ENCODE measurements around the gene CSPG4. TPM values are rescaled to one million over a fixed set of nuclear protein-coding genes. Genes with fewer than 3 reads are reported as not detected.

The CSPG4 gene
- total and polyA plus RNA-seq, 9 donors = 56.6 to 110 (median 85.1) TPM

DNA sequence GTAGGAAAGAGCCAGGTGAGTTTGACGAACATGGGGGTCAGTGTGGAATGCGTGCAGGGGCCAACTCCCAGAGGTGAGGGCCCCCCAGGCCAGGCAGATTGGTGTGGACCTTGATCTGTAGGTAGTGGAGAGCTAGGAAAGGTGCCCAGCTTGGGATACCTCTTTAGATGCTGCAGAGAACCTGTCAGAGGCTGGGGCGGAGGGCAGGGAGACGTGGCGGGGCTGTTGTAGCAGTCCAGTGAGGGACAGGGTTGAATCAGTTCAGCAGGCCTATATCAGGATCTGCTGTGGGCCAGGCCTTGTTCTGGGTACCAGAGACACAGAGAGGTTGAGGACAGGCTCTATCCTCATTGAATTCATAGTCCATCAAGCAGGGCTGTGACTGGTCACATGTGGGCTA lies 56.3 kb downstream of the CSPG4 start:
- Histone ChIP-seq H3K4me3 (ENCODE audit: low read length) (no peak overlapping the region), H3K27ac (ENCODE audit: low read length) (no peak overlapping the region), H3K4me1 (ENCODE audit: control insufficient read depth, insufficient read depth, low read length) (peaks cover 52% of the 10 kb centered on the region), H3K36me3 (ENCODE audit: control insufficient read depth, insufficient read depth, low read length) (peaks cover 69% of the 10 kb centered on the region), H3K9me3 (replicated peaks; ENCODE audit: control insufficient read depth, low read depth, low read length) (no peaks in the 10 kb centered on the region), H3K27me3 (ENCODE audit: control insufficient read depth, insufficient read depth, low read length) (no peaks in the 10 kb centered on the region)
- no peak for DNase-seq
- 98% methylated on average over 5 of the region's 5 CpGs for WGBS (ENCODE audit: insufficient coverage)

DNA sequence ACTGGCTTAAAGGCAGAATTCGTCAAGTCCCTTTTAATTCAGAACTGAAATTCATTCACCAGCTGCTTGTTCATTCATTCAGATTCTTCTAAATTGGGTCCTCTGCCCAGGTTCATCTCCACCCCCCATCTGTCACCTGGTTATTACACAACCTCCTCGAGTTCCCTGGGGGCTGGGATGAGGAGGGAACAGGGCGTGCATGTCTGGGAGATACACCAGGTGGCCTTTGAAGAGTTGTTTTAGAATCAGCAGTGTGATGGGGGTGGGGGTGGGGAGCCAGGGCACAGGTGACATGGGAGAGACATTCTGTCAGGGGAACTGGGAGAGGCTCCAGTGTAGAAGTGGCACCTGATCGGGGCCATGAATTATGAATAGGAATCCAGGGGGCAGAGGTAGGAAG lies 56.7 kb downstream of the CSPG4 start:
- no peak overlapping the region for H3K4me3 ChIP-seq (ENCODE audit: low read length)
- H3K36me3 ChIP-seq (ENCODE audit: control insufficient read depth, insufficient read depth, low read length) = peaks cover 73% of the 10 kb centered on the region
- H3K9me3 ChIP-seq (replicated peaks; ENCODE audit: control insufficient read depth, low read depth, low read length) = no peaks in the 10 kb centered on the region
- 51% methylated on average over 3 of the region's 4 CpGs for WGBS (ENCODE audit: insufficient coverage)
- H3K4me1 ChIP-seq (ENCODE audit: control insufficient read depth, insufficient read depth, low read length) = peaks cover 52% of the 10 kb centered on the region
- H3K27ac ChIP-seq (ENCODE audit: low read length) = no peak overlapping the region
- no peaks in the 10 kb centered on the region for H3K27me3 ChIP-seq (ENCODE audit: control insufficient read depth, insufficient read depth, low read length)
- no peak for DNase-seq

DNA sequence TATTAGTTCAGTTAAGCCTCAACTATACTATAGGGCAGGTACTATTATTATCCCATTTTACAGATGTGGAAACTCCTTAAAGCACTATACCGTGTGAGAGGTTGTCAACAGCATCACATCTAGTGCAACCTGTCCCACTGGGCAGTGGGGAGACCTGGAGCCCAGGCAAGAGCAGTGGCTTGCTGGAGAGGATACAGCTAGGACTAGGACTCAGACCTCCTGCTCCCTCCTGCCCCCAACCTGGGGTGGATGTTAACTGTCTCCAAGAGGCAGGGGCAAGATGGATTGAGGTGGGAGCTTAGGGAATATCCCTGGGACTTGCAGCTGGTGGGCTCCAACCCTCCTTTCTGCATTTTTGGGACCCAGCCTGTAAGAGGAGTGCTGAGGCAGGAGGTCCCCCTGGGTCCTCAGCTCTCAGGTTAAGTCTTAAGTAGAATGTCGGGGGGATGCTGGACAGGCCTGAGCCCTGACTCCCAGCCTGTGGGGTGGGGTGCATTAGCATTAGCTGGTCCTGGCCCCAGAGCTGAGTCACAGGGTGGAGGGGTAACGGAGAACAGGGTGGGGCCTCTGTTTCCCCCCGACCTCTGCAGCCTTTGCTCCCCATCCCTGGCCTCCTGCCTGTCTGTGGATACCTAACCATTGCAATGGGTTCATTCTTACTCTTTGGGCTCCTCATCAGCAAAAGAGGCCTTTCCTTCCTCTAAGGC lies 58.3 kb downstream of the CSPG4 start:
- peaks cover 79% of the 10 kb centered on the region for H3K36me3 ChIP-seq (ENCODE audit: control insufficient read depth, insufficient read depth, low read length)
- no peaks in the 10 kb centered on the region for H3K27me3 ChIP-seq (ENCODE audit: control insufficient read depth, insufficient read depth, low read length)
- H3K9me3 ChIP-seq (replicated peaks; ENCODE audit: control insufficient read depth, low read depth, low read length) = no peaks in the 10 kb centered on the region
- DNase-seq = no peak
- H3K27ac ChIP-seq (ENCODE audit: low read length) = no peak overlapping the region
- peaks cover 52% of the 10 kb centered on the region for H3K4me1 ChIP-seq (ENCODE audit: control insufficient read depth, insufficient read depth, low read length)
- 62% methylated on average over 1 of the region's 4 CpGs for WGBS (ENCODE audit: insufficient coverage)
- H3K4me3 ChIP-seq (ENCODE audit: low read length) = no peak overlapping the region

DNA sequence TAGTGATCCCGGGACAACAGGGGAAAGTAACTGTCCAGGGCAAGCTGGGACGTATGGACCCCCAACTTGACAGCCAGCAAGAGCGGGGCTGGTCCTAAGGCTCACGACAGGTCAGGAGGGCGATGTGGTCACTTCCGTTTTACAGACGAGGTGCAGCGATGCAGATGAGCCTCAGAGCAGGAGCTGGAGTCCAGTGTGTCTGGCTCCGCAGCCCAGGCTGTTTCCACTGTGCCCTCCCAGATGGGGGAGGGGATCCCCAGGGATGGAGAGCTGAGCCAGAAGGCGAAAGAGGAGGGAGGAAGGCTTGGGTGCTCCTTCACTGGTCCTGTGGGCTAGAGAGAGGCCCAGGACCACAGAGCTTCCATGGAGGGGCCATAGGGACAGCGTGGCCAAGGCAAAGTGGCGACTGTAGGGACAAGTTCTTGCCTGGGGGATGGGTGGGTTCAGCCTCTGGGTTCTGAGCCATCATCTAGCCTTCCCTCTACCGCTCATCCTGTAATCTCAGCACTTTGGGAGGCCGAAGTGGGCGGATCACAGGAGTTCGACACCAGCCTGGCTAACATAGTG lies 59.2 kb downstream of the CSPG4 start:
- Histone ChIP-seq H3K9me3 (replicated peaks; ENCODE audit: control insufficient read depth, low read depth, low read length) (no peaks in the 10 kb centered on the region), H3K4me3 (ENCODE audit: low read length) (no peak overlapping the region), H3K27me3 (ENCODE audit: control insufficient read depth, insufficient read depth, low read length) (no peaks in the 10 kb centered on the region), H3K27ac (ENCODE audit: low read length) (no peak overlapping the region), H3K36me3 (ENCODE audit: control insufficient read depth, insufficient read depth, low read length) (peaks cover 79% of the 10 kb centered on the region), H3K4me1 (ENCODE audit: control insufficient read depth, insufficient read depth, low read length) (peaks cover 57% of the 10 kb centered on the region)
- no peak for DNase-seq
- WGBS (ENCODE audit: insufficient coverage) = 59% methylated on average over 10 of the region's 16 CpGs

DNA sequence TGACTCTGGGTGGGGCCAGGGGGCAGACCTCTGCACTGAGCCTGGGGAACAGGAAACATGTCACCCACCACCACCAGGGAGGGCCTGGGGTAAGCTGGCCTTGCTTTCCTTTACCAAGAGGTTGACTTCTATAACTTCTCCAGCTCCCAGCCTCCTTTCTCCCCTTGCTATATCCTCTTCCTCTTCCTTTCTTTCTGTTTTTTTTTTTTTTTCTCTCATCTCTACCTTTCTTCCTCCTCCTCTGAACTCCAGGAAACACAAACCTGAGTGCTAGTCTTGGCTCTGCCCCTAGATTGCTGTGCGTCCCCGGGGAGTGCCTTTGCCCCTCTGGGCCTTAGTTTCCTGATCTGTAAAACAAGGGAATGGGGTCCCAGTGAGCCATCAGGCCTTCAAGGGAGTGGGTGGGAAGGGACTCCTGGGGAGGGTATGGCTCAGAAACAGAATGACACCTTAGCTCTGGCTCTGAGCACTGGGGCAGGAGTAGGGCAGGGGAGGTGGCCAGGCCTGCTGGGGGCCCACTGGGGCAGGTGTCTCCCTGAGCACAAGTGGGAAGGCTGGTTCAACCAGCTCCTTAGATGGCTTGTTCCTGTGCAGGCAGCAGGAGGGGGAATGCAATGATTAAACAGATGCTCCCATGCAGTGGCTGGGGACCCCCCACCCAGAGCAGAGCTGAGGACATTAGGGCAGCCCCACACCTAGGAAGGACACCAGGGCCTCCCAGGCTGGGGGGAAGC lies 60.7 kb downstream of the CSPG4 start:
- Histone ChIP-seq H3K36me3 (ENCODE audit: control insufficient read depth, insufficient read depth, low read length) (peaks cover 64% of the 10 kb centered on the region), H3K27ac (ENCODE audit: low read length) (no peak overlapping the region)
- no peak for DNase-seq

DNA sequence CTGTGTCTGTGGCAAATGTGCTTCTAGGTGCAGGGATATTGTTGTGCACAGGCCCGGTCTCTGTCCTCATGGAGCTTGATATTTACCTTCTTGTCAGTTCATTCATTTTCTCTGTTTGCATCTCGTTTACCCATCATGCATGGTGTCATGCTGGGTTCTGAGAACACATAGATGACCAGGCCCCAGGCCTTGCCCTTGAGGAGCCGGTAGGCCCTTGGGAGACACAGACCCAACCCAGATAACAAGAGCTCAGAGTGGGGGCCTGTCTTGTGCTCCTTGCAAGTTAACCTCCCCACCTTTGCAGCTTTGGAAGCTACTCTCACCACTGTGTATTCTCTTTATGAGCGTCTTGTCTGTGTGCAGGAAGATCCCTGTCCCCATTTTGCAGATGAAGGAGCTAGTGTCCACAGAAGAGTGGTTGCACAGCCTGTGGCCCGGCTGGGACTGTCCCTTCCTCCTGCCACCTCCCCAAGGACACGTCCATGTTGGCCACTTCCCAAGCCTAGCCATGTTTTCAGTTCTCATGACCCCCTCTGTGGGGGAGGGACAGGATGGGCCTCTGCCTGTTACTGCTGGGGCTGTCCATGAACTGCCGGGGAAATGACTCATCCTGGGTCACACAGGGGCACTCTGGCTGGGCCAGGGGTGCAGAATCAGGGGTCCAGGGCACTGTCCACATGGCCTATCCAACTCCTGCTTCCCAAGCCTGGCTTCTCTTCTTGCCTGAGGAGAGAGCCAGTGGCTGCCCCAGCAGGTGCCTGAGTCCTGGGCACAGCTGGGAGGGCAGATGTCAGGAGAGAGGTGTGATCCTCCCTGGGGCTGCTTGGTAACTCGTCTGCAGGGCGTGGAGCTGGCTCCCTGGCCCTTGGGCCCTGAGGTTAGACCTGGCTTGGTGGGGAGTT lies 61.5 kb downstream of the CSPG4 start:
- no peaks in the 10 kb centered on the region for H3K9me3 ChIP-seq (replicated peaks; ENCODE audit: control insufficient read depth, low read depth, low read length)
- H3K4me3 ChIP-seq (ENCODE audit: low read length) = peak overlapping the region; percentile 11
- H3K36me3 ChIP-seq (ENCODE audit: control insufficient read depth, insufficient read depth, low read length) = peaks cover 59% of the 10 kb centered on the region
- H3K27me3 ChIP-seq (ENCODE audit: control insufficient read depth, insufficient read depth, low read length) = no peaks in the 10 kb centered on the region
- H3K4me1 ChIP-seq (ENCODE audit: control insufficient read depth, insufficient read depth, low read length) = peaks cover 67% of the 10 kb centered on the region
- 20% methylated on average over 3 of the region's 9 CpGs for WGBS (ENCODE audit: insufficient coverage)
- DNase-seq = peak; percentile 51
- no peak overlapping the region for H3K27ac ChIP-seq (ENCODE audit: low read length)

More for the DNA sequence above, 60.7 kb downstream of the CSPG4 start:
- H3K27me3 ChIP-seq (ENCODE audit: control insufficient read depth, insufficient read depth, low read length) = no peaks in the 10 kb centered on the region
- WGBS (ENCODE audit: insufficient coverage) = 20% methylated on average over 1 of the region's 2 CpGs
- peak overlapping the region; percentile 11 for H3K4me3 ChIP-seq (ENCODE audit: low read length)
- H3K9me3 ChIP-seq (replicated peaks; ENCODE audit: control insufficient read depth, low read depth, low read length) = no peaks in the 10 kb centered on the region
- peaks cover 59% of the 10 kb centered on the region for H3K4me1 ChIP-seq (ENCODE audit: control insufficient read depth, insufficient read depth, low read length)

DNA sequence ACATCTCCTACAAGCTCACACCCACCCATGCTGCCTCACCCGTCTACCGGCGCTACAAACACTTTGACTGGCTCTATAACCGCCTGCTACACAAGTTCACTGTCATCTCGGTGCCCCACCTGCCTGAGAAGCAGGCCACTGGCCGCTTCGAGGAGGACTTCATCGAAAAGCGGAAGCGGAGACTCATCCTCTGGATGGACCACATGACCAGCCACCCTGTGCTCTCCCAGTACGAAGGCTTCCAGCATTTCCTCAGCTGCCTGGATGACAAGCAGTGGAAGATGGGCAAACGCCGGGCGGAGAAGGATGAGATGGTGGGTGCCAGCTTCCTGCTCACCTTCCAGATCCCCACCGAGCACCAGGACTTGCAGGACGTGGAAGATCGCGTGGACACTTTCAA lies 62.8 kb downstream of the CSPG4 start:
- no peak overlapping the region for H3K27ac ChIP-seq (ENCODE audit: low read length)
- no peaks in the 10 kb centered on the region for H3K9me3 ChIP-seq (replicated peaks; ENCODE audit: control insufficient read depth, low read depth, low read length)
- H3K27me3 ChIP-seq (ENCODE audit: control insufficient read depth, insufficient read depth, low read length) = no peaks in the 10 kb centered on the region
- 95% methylated on average over 10 of the region's 18 CpGs for WGBS (ENCODE audit: insufficient coverage)
- H3K36me3 ChIP-seq (ENCODE audit: control insufficient read depth, insufficient read depth, low read length) = peaks cover 49% of the 10 kb centered on the region
- no peak for DNase-seq
- no peak overlapping the region for H3K4me3 ChIP-seq (ENCODE audit: low read length)
- peaks cover 69% of the 10 kb centered on the region for H3K4me1 ChIP-seq (ENCODE audit: control insufficient read depth, insufficient read depth, low read length)

DNA sequence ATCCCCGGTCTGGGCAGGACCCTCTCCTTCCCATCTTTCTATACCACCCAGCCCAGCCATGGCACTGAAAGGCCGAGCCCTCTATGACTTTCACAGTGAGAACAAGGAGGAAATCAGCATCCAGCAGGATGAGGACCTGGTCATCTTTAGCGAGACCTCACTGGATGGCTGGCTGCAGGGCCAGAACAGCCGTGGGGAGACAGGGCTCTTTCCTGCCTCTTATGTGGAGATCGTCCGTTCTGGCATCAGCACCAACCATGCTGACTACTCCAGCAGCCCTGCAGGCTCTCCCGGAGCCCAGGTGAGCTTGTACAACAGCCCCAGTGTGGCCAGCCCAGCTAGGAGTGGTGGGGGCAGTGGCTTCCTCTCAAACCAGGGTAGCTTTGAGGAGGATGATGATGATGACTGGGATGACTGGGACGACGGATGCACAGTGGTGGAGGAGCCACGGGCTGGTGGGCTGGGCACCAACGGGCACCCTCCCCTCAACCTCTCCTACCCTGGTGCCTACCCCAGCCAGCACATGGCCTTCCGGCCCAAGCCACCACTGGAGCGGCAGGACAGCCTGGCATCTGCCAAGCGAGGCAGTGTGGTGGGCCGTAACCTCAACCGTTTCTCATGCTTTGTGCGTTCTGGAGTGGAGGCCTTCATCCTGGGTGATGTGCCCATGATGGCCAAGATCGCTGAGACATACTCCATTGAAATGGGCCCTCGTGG lies 63.4 kb downstream of the CSPG4 start:
- peak overlapping the region; percentile 91 for H3K4me3 ChIP-seq (ENCODE audit: low read length)
- H3K27me3 ChIP-seq (ENCODE audit: control insufficient read depth, insufficient read depth, low read length) = no peaks in the 10 kb centered on the region
- H3K36me3 ChIP-seq (ENCODE audit: control insufficient read depth, insufficient read depth, low read length) = peaks cover 42% of the 10 kb centered on the region
- no peaks in the 10 kb centered on the region for H3K9me3 ChIP-seq (replicated peaks; ENCODE audit: control insufficient read depth, low read depth, low read length)
- no peak for DNase-seq
- peak overlapping the region; percentile 97 for H3K27ac ChIP-seq (ENCODE audit: low read length)
- H3K4me1 ChIP-seq (ENCODE audit: control insufficient read depth, insufficient read depth, low read length) = peaks cover 65% of the 10 kb centered on the region
- 71% methylated on average over 13 of the region's 19 CpGs for WGBS (ENCODE audit: insufficient coverage)

DNA sequence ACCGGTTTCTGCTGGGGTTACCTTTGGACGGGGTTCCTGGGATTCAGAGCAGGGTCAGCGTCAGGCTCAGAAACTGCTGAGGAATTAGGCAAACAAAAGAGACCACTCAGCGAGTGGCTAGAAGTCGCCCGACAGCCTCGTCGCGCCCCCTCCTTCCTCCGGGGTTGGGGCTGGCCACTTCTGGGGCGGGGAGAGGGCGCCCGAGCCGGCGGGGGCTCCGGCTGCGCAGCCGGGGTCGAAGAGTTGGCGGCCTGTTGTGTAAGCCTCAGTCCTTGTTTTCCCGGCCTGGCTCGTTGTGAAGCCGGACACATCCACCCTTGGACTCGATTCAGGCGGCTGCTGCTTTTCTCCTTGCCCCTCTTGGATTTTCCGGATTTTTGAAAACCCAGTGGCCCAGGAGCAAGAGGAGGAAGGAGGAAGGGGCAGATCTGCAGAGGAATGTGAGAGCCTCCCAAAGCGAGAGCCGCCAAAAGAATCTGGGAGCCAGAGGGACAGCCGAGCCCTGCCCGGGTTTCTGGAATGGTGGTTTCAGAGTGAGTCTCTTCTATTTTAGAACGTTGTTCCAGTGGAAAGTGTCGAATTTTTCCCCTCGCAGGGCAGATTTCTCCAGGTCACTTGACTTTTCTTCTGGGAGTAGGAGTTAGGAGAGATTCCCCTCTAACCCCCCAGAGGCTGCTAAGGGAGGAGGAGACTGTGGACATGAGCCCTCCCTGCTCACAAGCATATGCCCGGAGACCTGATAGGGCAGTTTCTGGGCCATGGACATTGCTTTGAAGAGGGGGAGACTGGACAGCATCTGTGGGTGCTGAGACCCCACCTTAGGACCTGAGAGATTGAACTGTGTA lies 64.3 kb downstream of the CSPG4 start:
- Histone ChIP-seq H3K27me3 (ENCODE audit: control insufficient read depth, insufficient read depth, low read length) (no peaks in the 10 kb centered on the region), H3K27ac (ENCODE audit: low read length) (peak overlapping the region; percentile 97), H3K9me3 (replicated peaks; ENCODE audit: control insufficient read depth, low read depth, low read length) (no peaks in the 10 kb centered on the region), H3K4me3 (ENCODE audit: low read length) (peak overlapping the region; percentile 91), H3K36me3 (ENCODE audit: control insufficient read depth, insufficient read depth, low read length) (peaks cover 39% of the 10 kb centered on the region), H3K4me1 (ENCODE audit: control insufficient read depth, insufficient read depth, low read length) (peaks cover 62% of the 10 kb centered on the region)
- under 1% methylated on average over 28 of the region's 34 CpGs for WGBS (ENCODE audit: insufficient coverage)
- DNase-seq = peak; percentile 71

Data from muscle of leg (tissue), 11 donors.